ENCODE measurements around the gene SNX25. TPM values are rescaled to one million over a fixed set of nuclear protein-coding genes. Genes with fewer than 3 reads are reported as not detected.
"Not testable (repeated sequence)": the region's sequence is repeated elsewhere in the genome, so short reads cannot be mapped to it uniquely, and the experiment has no call there.

SNX25 gene
- total RNA-seq, 1 experiment from 2014 or later, result 8.3 TPM

GRCh38 chr4:185343726-185344581 lies 134.6 kb downstream of the SNX25 start:
- no peak for DNase-seq (ENCODE audit: low spot score)

GRCh38 chr4:185344743-185345538 lies 135.5 kb downstream of the SNX25 start:
- no peak for DNase-seq (ENCODE audit: low spot score)

DNA sequence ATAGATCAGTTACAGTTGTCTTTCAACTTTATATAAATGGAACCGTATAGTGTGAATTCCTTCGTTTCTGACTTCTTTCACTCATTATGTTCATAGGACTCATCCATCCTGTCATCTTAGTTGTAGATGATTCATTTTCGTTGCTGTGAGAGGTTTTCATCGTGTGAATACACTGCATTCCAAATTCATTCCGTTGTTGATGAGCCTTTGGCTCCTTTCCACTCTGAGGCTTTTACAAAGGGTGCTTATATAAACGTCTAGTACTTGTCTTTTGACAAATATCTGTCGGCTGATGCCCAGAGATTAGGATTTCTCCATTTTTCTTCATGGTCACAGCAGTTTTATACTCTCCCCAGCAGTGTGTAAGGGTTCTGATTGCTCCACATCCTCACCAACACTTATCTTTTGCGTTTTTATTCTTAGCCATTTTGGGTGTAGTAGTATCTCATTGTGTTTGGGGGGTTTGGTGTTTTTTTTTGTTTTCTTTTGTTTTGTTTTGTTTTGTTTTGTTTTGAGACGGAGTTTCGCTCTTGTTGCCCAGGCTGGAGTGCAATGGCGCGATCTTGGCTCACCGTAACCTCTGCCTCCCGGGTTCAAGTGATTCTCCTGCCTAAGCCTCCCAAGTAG lies 137.7 kb downstream of the SNX25 start:
- no peak for DNase-seq (ENCODE audit: low spot score)

DNA sequence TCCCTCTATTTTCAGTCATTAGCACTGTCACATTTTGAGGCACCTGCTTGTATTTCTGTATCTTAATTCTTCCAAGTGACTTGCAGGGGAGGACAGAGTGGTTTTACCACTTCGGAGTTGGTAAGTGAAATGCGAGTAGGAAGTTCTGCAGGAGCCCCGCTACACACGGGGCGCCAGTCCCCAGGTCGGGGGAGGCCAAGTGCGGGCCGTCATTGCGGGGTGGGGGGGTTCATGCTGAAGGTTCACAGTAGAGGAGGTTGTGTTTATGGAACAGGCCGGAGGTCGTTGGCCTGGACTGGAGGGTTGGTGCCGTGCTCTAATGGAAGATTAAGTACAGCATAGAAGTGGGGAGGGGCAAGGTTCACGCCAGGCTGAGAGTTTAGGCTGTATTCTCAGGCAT lies 142.3 kb downstream of the SNX25 start:
- no peak for DNase-seq (ENCODE audit: low spot score)

GRCh38 chr4:185352202-185352601 lies 142.8 kb downstream of the SNX25 start:
- no peak for DNase-seq (ENCODE audit: low spot score)

GRCh38 chr4:185352741-185353140 lies 143.3 kb downstream of the SNX25 start:
- no peak for DNase-seq (ENCODE audit: low spot score)

- DNase-seq (ENCODE audit: low spot score), result no peak
Measured at GRCh38 chr4:185357211-185357610, 147.8 kb downstream of the SNX25 start.

- no peak for DNase-seq (ENCODE audit: low spot score)
Measured at GRCh38 chr4:185357733-185358440, 148.5 kb downstream of the SNX25 start.

- DNase-seq (ENCODE audit: low spot score), result peak; percentile 29
Measured at GRCh38 chr4:185358514-185358913, 149.1 kb downstream of the SNX25 start.

DNA sequence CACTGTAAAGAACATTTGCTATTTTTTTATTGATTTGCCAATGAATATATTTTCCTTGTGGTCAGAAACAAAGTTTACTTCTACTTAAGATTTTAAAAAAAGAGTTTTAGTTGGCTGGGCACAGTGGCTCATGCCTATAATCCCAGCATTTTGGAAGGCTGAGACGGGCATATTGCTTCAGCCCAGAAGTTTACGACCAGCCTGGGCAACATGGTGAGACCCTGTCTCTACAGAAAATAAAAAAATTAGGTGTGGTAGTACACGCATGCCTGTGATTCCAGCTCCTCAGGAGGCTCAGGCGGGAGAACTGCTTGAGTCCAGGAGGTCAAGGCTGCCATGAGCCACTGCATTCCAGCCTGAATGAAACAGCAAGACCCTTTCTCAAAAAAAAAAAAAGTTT lies 149.6 kb downstream of the SNX25 start:
- DNase-seq (ENCODE audit: low spot score), result peak; percentile 9

DNA sequence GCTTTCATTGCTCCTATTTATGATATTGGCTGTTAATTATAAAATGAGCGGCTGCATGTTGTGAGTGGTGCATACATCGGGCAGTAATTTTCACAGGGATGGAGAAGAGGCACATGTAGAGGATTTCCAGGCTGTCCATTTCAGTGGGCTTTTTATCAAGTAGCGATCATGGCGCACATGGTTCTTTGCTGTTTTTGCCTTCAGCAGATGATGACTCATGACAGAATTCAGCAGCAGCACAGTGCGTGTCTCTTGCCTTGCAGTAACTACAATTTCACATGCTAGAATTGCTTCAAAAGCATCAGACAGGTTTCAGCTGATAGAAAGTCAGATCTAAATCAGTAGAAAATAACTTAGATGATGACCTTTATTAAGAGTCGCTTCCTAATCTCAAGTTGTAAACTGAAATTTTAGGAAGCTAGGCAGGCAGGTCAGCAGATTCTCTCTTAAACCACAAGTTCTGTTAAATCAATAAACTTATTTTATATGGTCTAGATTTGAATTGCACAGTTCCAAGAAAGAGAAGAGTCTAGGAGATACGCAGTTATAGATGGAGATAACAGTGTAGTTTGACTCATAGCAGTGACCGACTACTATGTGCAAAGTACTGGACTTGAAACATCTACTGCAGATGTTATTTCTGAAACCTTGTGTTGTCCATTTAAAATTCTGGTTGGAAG lies 150.5 kb downstream of the SNX25 start:
- peak; percentile 25 for DNase-seq (ENCODE audit: low spot score)

DNA sequence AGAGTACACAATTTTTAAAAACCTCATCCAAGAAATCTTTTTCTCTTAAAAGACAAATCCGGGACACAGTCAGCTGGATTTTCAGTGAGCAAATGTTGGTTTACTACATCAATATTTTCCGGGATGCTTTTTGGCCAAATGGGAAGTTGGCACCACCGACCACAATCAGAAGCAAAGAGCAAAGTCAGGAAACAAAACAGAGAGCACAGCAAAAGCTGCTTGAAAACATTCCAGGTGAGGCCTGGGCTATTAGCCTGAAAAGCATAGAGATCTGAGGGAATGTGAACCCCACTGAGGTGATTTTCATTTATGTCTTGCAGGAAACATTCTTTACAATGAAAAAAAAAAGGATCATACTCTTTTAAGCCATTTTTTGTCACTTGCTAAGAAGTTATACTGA lies 152.5 kb downstream of the SNX25 start:
- DNase-seq (ENCODE audit: low spot score), result no peak

DNA sequence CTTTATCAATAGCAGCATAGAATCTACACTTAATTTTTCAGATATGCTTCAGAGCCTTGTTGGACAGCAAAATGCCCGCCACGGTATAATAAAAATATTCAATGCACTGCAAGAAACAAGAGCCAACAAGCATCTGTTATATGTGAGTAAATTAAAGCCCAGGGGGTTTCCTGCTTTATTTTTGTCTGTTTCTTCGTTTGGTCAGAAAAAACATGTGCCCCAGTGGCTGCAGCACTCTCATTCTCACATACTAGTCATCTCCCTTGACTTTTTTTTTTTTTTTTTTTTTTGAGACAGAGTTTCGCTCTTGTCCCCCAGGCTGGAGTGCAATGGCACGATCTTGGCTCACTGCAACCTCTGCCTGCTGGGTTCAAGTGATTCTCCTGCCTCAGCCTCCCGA lies 153.2 kb downstream of the SNX25 start:
- not testable (repeated sequence) for DNase-seq (ENCODE audit: low spot score)

DNA sequence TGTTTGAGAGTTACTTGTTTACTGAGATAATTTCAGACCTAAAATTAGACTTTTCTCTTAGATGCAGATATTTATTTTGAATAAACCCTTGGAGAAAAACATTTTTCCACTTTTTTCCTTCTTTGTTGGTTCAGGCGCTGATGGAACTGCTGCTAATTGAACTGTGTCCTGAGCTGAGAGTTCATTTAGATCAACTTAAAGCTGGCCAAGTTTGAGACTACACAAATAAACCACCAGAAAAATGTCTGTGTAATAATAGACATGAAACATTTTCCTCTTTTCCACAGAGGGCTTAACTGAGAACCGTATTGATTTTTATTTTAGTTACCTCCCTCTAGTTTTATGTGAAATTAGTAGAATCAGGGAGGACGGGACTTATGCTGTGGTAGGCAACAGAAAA lies 153.9 kb downstream of the SNX25 start:
- DNase-seq (ENCODE audit: low spot score), result no peak

- no peak for DNase-seq (ENCODE audit: low spot score)
Measured at GRCh38 chr4:185364886-185365285, 155.5 kb downstream of the SNX25 start.

- no peak for DNase-seq (ENCODE audit: low spot score)
Measured at GRCh38 chr4:185369731-185370130, 160.3 kb downstream of the SNX25 start.

DNA sequence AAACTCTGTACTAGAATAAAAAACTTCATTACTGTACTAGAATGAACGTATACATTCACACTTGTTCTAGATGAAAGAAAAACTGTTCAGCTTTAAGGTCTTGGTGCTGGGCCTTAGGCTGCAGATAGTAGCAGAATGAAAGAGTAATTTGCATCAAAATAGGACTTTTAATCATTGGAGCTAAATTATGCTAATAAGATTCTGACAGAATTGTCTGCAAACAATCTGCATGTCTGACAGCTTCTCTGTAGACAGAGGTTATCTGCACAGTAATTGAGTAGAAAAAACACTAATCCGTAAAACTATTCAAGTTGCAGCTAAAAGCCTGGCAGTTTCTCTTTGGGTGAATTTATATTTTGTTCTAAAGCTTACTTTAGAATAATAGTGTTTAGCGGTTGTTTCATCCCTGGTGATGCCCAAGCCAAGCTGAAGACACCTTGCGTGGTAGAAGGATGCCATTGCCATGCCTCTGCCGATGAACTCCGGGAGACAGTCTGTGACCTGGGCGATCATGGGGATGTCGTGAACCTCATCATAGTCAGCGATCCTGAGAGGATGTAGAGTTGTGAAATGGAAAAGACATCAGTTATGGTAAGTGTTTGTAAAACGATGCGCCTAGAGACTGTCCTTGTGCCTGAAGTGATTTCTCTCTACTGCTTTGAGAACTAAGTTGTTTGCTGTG lies 161.0 kb downstream of the SNX25 start:
- DNase-seq (ENCODE audit: low spot score), result no peak

DNA sequence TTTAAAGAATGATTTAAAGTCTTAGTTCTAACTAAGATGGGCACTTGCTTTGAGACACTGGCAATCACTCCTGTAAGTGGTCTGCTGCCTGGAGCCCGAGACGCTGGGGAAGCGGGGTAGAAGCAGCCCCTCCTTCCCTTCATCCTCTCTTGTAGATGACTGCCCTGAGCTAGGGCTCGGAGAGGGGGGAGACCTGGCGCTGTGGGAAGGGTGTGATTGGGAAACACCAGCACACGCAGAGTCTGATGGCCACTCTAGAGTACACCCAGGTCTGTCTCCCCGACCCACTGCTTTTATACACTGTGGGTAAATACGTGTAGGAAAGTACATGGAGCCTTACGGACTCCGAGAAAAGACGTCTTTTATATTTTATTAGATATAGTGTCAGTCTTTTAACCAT lies 162.3 kb downstream of the SNX25 start:
- DNase-seq (ENCODE audit: low spot score), result no peak

GRCh38 chr4:185374027-185374426 lies 164.6 kb downstream of the SNX25 start:
- DNase-seq (ENCODE audit: low spot score), result no peak

DNA sequence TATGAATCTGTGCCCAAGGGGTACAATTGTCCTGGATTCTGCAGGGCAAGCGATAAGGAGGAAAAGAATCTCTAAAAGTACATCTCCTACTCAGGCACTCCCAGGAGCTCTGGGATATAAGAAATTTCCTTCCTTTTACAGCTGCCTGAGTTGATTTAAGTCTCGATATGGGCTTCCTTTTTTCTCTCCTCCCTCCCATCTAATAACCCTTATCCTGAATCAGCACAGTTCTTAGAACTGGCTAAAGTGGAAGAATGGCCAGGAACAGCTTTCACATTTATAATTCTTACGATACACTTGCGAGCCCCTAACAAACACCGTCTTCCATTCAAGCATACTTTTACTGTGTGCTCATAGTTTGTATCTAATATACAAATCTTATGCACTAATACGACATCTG lies 165.2 kb downstream of the SNX25 start:
- DNase-seq (ENCODE audit: low spot score), result no peak

- no peak for DNase-seq (ENCODE audit: low spot score)
Measured at GRCh38 chr4:185378264-185378663, 168.9 kb downstream of the SNX25 start.
